A673 (cell line): Measurements from ENCODE around the gene TMC4. TPM values are rescaled to one million over a fixed set of nuclear protein-coding genes. Genes with fewer than 3 reads are reported as not detected.

ENCODE experiments used
- BruUV-seq: library from RNA; stranded (reverse); fragments of 400-500 nt; replicated peaks from 2 replicates; lab custom pipeline; 2021; lab: Mats Ljungman, UMichigan
- CTCF ChIA-PET: fragments of 300-600 bp; sonication (Branson Sonifier 250); formaldehyde crosslinking; loops from one replicate; lab custom pipeline; 2022; ENCODE audit warnings: antibody characterized with exemption; lab: Charles Lee
- POLR2A ChIA-PET: fragments of 300-600 bp; sonication (Branson Sonifier 250); formaldehyde crosslinking; loops from one replicate; lab custom pipeline; 2022; ENCODE audit warnings: antibody characterized with exemption; ENCODE audit not compliant: low non-redundant PET; lab: Charles Lee
- DNase-seq: peaks from one replicate; pipeline ENCODE4 v3.0.0-alpha.2; 2015; ENCODE audit warnings: low spot score
- H3K27ac ChIP-seq: fragments of 200-600 bp; sonication (generic); 2 replicates; pipeline ENCODE4 v1.5.1; 2016; ENCODE audit warnings: mixed run types, low read depth, mild to moderate bottlenecking, mixed read lengths, antibody characterized with exemption, low read length; ENCODE audit not compliant: poor library complexity, severe bottlenecking
- H3K27me3 ChIP-seq: fragments of 200-600 bp; sonication (generic); replicated peaks from 2 replicates; pipeline ENCODE4 v1.6.1; 2017; ENCODE audit warnings: mixed run types, low read depth, mild to moderate bottlenecking, mixed read lengths, antibody characterized with exemption, low read length; ENCODE audit not compliant: insufficient read depth, poor library complexity
- H3K36me3 ChIP-seq: fragments of 200-600 bp; sonication (generic); 2 replicates; pipeline ENCODE4 v1.6.1; 2016; ENCODE audit warnings: mixed run types, mild to moderate bottlenecking, mixed read lengths, antibody characterized with exemption, low read length; ENCODE audit not compliant: insufficient read depth, poor library complexity, severe bottlenecking
- H3K4me1 ChIP-seq: fragments of 200-600 bp; sonication (generic); 2 replicates; pipeline ENCODE4 v1.6.1; 2017; ENCODE audit warnings: mixed run types, mild to moderate bottlenecking, mixed read lengths, antibody characterized with exemption, low read length; ENCODE audit not compliant: insufficient read depth, poor library complexity, severe bottlenecking
- H3K4me3 ChIP-seq: fragments of 200-600 bp; sonication (generic); 2 replicates; pipeline ENCODE4 v1.5.1; 2016; ENCODE audit warnings: low read depth, mixed run types, mild to moderate bottlenecking, mixed read lengths, low read length; ENCODE audit not compliant: poor library complexity, severe bottlenecking
- H3K9me3 ChIP-seq: fragments of 200-600 bp; sonication (generic); 2 replicates; pipeline ENCODE4 v1.6.1; 2016; ENCODE audit warnings: mixed run types, low read depth, mild to moderate bottlenecking, mixed read lengths, antibody characterized with exemption, low read length; ENCODE audit not compliant: poor library complexity, severe bottlenecking
- CTCF ChIP-seq: fragments of 300-800, 200-600 bp; sonication (generic); conservative IDR thresholded peaks from 2 replicates; pipeline ENCODE4 v1.5.1; 2017; ENCODE audit warnings: low read depth, mild to moderate bottlenecking, antibody characterized with exemption, low read length, moderate library complexity, mixed read lengths
- EZH2 ChIP-seq: fragments of 200-600 bp; sonication (generic); IDR thresholded peaks from 2 replicates; pipeline ENCODE4 v1.6.1; 2017; ENCODE audit warnings: borderline replicate concordance, low read depth, mild to moderate bottlenecking, mixed read lengths, antibody characterized with exemption, low read length; ENCODE audit not compliant: poor library complexity, severe bottlenecking
- intact Hi-C: fragments of 100-400 bp; cut with micrococcal nuclease; formaldehyde crosslinking; loops from one replicate; pipeline ENCODE4 v1.10.0; 2022; ENCODE audit not compliant: unreplicated experiment
- total RNA-seq: library from RNA; stranded (reverse); gene quantifications from 2 replicates; pipeline ENCODE4 v1.2.3, GENCODE V29; 2021

TMC4 gene
- total RNA-seq, 1 experiment from 2014 or later: 0.58 TPM

GRCh38 chr19:54124393-54124792 is 48.6 kb downstream of the TMC4 start:
- Histone ChIP-seq H3K36me3 (peaks cover 59% of the 10 kb centered on the region), H3K4me1 (no peaks in the 10 kb centered on the region), H3K27ac (no peak overlapping the region), H3K27me3 (no peaks in the 10 kb centered on the region), H3K4me3 (no peak overlapping the region), H3K9me3 (no peaks in the 10 kb centered on the region)
- intact Hi-C loops: no loop called here
- TF ChIP-seq CTCF (no peak), EZH2 (no peak)
- ChIA-PET CTCF (no interaction called here), POLR2A (no interaction called here)
- DNase-seq: no peak
- no TSS peak for BruUV-seq

GRCh38 chr19:54123682-54124081 is 49.3 kb downstream of the TMC4 start:
- H3K4me1 ChIP-seq: no peaks in the 10 kb centered on the region
- H3K27ac ChIP-seq: no peak overlapping the region
- H3K9me3 ChIP-seq: no peaks in the 10 kb centered on the region
- H3K4me3 ChIP-seq: no peak overlapping the region
- no TSS peak for BruUV-seq
- intact Hi-C loops: no loop called here
- TF ChIP-seq CTCF: no peak
- TF ChIP-seq EZH2: no peak
- DNase-seq: no peak
- CTCF ChIA-PET: no interaction called here
- POLR2A ChIA-PET: interaction anchor here (0.5 to 0.6 kb wide), 2 partner anchors 8 to 699 kb away, joined by 3 to 4 read pairs; partner anchors contain the start of genes PRPF31 and TFPT
- no peaks in the 10 kb centered on the region for H3K27me3 ChIP-seq
- peaks cover 59% of the 10 kb centered on the region for H3K36me3 ChIP-seq

GRCh38 chr19:54121259-54121658 is 51.7 kb downstream of the TMC4 start:
- CTCF ChIA-PET: no interaction called here
- no peak for TF ChIP-seq EZH2
- no peak for TF ChIP-seq CTCF
- H3K36me3 ChIP-seq: peaks cover 55% of the 10 kb centered on the region
- no peaks in the 10 kb centered on the region for H3K9me3 ChIP-seq
- no peak for DNase-seq
- intact Hi-C loops: no loop called here
- H3K27me3 ChIP-seq: no peaks in the 10 kb centered on the region
- no TSS peak for BruUV-seq
- no peak overlapping the region for H3K4me3 ChIP-seq
- POLR2A ChIA-PET: no interaction called here
- no peak overlapping the region for H3K27ac ChIP-seq
- H3K4me1 ChIP-seq: peaks cover 6% of the 10 kb centered on the region
